HG02798 (cell line): ENCODE measurements around the gene SH3BP2.

Experiments used
- ATAC-seq: cut with Tn5 transposase; IDR thresholded peaks from one replicate; pipeline ENCODE4 v1.9.1; 2021; ENCODE audit warnings: mild to moderate bottlenecking; ENCODE audit not compliant: unreplicated experiment, poor library complexity

SH3BP2 gene

DNA sequence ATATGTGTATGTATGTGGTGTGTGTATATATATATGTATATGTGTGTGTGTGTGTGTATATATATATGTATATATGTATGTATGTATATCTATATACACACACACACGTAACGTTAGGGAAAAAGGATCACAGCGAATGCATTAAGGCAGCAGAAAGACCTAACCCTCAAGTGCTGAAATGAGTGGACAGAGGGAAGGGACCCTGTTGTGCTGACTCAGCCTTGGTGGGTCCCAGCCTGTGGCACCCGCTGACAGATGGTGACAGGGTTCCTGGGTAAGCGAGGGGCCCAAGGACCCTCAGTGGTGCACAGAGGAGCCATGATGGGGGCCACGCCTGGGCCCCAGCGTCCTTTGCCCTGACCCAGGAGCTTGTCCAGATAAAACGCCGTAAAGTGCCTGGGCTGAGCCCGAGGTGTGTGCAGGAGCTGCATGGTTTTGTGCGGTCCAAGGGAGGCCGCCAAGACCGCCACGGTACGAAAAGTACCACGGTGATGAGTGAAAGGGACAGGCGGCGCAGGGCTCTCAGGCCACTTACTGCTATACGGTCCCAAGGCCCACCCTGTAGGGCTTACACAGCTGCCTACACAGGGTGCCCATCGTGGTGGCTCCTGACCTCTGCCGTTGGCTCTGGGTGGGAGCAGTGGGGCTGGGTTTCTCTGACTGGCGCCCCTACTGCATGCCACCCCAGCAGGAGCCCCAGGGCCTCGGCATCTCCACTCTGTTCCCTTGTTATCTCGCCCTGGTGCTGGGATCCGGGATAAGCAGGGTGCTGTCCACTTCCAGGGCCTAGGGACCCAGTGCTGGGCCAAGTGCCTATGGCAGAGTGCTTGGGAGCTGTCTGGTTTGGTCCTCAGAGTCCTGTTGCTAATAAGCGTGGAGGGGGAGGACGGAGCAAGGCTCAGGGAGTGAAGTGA, 10.0 kb downstream of the SH3BP2 start:
- ATAC-seq, result no peak

DNA sequence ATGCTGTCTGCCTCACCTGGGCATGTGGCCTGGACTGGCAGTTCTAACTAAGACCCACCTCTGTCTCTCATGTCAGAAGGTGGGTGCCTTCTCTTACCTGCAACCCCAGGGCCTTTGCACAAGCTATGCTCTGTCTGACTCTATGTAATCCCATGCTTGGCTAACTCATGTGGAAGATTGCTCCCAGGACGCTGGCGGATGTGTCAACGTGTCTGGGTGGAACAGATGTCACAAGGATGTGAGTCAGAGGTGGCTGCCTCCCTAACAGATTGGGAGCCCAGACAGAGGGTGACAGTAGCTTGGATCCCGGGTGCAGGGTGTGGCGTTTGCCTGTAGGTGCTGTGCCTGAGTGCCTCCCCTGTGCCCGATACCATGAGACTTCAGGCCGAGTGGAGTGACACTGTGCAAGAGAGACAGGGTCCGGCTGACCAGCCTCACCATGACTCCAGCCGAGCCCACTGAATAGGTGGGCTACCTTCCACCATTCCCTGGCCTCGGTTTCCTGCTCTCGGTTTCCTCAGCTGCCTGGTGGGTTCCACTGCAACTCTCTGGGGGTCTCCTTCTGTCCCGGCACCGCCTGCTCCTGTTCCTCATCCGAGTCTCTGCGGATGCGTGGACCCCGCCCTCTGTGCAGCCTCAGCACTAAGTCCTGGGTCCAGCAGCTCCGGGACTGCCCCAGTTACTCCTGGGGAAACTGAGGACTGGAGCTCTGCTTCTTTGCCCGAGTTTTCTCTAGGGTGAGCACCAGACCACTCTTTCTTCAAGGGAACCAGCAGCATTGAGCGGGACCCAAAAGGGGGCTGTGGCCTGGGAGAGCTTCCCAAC, 11.0 kb downstream of the SH3BP2 start:
- no peak for ATAC-seq

DNA sequence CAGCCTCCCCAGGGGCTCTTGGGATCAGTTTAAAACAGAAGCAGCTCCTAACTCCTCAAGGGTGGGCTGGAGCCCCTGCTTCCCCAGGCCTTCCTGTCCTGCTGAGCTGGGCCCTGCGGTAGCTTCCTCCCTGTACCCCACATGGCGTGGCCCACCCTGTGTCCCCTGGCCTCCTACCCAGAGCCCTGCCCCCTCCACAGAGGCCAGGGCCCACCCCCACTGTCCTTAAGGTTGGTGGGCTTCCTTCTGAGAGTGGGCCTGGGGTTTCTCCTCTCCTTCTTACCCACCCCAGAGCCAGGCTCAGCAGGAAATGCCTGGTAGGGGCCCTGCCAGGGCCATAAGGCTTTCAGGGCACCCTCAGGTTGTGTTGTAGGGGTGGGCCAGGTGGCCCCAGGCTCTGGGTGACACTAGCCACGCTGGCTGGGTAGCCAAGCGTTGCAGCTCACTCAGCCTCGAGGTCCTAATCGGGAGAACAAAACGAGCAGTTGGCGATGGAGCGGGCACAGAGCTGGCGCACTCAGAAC, 11.6 kb downstream of the SH3BP2 start:
- no peak for ATAC-seq

DNA sequence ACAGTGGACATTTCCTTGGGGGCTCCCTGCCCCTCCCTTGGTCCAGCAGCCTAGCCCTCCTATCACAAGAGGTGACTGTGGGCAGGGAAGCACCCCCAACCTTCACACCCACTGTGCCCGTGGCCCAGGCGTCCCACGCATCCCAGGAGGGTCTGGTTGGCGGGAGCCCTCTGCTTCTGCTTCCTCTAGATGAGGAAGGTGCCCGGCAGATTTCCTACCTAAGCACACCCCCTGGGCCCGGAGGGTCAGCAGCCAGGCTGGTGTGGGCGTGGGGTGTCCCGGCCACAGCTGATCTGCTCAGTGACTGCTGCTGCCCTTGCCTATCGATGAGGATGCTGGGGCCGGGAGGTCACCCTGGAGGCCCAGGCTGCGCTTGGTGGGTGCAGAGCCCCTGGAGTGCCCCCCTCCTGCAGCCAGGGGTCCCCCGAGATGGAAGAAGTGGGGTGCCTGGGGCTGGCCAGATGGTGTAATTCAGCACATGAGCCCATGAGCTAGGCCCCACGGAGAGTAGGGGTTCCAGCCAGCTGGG, 12.2 kb downstream of the SH3BP2 start:
- ATAC-seq, result no peak

DNA sequence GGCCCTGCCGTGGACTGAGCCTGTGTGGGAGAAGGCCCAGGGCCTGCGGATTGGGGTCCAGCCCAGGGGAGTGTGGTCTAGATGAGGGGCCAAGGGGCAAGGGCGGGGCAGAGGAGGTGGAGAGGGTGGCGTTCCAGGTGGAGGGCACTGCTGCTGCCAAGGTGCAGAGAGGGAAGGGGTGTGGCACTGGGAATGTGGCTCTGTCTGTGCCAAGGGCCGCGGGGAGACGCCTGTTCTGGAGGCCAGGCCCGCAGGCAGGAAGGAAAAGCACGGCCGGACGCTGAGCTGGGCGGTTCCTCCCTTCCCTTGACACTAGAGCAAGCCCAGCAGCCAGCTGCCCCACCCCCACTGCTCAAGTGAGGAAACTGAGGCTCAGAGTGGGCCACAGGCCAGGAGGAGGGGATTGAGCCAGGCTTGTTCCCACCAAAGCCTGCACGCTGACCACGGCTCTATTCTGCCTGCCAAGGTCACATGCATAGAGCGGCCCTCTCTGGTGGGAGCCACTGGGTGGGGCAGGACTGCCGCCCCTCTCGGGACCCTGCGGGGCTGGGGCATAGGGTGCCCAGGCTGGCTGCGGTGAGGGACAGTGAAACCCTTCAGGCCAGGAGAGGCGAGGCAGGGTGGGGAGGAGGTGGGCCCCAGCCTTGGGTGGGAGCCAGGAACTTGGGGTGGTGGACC, 13.0 kb downstream of the SH3BP2 start:
- ATAC-seq, result no peak

DNA sequence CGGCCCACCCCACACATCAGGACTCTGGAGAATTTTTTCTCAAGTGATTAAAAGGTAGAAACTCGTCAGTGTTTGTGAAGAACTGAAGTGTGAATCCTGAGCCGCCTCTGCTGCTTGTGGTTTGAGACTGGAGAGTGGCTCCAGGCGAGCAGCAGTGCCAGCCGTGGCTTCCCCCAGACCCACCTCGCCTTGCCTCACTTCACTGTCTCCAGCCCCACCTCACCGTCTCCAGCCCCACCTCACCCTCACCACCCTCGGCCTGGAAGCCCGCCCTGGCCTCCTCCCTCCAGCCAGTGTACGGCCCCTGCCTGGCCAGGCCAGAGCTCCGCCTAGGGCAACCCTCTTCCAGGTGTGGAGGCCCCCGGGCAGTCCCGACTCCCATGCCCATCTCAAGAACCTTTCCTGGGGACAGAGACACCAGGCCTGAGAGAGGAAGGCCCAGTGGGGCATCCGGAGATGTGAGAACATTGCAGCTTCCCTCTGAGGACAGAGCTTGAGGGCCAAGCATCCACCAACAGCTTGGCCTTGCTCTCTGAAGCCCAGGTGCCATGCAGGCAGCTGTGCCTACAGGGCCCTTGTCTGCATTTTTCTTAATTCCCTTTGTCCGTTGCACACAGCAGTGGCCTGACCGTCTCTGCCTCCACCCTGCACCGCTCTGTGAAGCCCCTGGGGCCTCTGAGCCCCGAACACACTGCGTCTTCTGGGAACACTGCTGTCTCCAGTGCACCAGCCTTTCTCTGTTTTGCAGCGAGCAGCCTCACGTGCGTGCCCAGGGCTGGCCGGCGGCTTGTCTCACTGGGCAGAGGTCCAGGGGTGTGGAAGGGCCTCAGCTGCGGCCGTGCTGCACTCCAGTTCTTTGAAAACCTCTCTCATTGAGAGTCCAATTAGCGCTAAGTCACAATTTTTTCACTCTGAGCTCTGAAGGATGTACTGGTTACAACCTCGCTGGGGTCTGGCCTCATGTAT, 13.8 kb downstream of the SH3BP2 start:
- ATAC-seq, result no peak

DNA sequence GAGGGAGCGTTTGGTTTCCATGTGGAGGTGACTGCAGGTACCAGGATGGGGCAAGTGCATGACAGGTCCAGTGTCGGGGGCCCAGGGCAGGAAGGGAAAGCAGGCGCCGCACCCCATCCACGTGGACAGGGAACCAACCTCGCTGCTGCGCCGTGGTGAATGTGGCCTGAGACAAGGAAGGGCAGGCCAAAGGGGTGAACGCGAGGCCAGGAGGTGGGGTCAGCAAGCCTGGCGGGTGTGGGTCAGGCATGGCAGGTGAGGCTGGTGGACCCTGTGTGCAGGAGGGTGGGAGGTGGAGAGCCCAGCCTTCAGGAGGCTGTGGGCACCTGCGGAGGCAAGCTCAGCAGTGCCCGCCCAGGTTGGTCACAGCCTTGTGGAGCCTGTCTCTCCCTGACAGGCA, 14.7 kb downstream of the SH3BP2 start:
- ATAC-seq, result no peak

DNA sequence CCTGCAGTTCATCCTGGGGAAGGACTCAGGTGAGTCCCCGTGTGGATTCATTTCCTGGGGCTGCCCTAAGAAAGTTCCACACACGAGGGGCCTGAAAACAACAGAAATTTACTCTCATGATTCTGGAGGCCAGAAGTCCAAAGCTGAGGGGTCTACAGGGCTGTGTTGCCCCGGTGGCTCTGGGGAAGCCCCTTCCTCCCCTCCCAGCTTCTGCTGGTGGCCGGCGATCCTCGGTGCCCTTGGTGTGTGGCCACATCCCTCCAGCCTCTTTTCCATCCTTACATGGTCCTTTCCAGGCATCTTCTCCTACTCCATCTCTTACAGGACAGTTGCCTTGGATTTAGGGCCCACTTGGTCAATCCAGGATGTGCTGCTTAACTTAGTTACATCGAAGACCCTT, 15.1 kb downstream of the SH3BP2 start:
- ATAC-seq, result no peak

DNA sequence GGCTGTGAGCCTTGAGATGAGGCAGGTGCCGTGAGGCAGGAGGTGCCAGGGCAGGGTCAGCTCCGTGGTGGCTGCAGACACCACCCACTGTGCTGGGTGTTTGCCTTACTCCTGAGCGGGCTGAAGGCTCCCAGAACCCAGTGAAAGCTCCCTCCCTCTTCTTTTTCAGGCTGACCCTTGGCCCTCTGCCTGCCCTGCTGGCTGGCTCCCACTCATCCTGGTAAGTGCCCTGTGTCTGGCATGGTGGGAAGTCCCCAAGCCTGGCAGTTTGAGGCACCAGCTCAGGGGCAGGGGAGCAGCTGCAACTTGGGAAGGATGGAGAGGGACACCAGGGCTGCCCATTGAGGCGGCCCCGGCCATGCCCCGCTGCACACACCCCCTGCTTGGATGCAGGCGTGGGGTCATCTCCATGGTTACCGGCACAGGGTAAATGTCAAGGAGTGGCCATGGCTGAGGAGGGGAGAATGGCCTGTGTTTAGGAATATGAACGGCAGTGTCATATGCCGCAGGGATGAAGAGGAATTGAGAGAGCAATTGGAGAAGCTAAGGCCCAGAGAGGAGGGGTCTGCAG, 16.8 kb downstream of the SH3BP2 start:
- no peak for ATAC-seq

DNA sequence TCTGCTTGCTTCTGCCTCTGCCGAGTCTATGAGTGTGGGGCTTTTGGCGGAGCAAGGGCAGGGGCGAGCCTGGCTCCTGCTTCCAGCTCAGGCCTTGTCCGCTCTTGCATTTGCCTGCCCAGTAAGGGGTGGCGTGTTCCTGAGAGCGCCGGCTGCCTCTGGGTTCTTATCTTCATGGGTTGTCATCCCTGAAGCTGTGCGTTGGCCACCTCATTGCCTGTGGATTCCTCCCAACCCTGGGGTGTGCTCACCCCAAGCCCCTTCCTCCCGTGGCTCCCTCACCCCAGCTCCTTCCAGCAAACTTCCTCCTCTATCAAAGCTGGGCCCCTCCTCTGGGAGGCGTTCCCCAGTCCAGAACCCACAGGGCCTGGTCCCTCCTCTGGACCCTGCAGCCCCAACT, 17.5 kb downstream of the SH3BP2 start:
- no peak for ATAC-seq

DNA sequence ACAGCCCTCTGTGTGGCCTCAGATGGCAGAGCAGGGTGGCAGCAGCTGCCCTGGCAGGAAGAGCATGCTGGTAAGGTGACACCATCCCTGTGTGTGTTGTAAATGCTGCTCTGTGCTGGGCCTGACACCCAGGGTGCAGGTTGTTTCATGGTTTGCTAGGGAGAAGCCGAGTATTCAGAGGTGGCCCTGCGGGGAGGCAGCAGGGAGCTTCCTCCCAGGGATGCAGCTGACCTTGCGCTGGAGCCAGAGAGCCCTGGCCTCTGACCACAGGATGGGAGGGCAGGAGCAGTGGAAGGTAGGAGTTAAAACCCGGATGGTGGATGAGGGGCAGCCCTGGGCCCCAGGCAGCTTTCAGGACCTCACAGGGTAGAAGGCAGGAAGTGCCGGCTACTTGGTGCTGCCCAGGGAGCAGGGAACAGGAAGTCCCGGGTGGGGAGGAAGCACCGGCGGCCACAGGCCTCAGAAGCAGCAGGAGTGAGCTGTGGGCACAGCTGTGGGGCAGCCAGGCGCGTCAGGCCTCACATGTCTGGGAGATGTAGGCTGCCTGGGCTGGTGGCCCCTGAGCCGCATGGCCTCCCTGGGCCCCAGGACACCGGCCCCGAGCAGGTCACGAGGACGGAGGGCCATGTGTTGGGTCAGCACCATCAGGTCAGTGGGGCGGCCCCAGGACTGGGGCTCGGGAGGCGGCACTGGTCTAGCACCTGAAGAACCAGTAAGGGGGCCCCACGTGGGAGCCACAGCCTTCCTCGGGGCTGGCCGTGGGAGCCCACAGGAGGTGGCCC, 19.1 kb downstream of the SH3BP2 start:
- ATAC-seq, result peak; percentile 60

DNA sequence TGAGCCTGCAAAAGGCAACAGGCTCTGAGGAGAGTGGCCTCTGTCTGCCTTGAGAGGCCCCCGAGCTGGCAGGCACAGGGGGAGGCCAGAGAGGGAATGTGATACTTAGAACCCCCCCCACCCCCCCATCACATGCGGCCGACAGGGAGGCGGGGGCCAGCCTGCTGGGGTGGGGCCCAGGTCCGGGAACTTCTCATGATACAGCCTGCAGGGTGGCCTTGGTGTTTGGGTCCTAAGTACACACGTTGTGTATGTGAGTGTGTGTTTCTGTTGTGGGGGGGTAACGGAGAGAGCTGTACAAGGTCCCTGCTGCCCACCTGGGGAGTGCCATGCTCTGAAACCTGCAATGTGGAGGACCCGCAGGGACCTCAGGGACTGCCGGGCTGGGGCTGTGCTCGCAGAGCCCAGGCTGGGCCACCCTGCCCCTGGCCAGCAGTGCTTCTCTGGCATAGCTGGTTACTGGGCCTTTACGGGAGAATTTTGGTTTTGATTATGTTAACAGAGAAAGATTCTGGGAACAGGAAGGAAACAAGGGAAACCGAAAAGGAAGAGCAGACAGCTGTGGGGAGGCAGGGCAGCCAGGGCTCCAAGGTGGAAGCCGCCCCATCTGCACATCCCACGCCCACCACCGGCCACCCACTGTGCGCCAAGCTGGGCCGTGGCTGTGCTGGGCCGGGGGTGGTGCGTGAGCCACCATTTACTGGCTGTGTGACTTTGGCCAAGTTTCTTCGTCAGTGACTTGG, 19.9 kb downstream of the SH3BP2 start:
- ATAC-seq, result no peak

DNA sequence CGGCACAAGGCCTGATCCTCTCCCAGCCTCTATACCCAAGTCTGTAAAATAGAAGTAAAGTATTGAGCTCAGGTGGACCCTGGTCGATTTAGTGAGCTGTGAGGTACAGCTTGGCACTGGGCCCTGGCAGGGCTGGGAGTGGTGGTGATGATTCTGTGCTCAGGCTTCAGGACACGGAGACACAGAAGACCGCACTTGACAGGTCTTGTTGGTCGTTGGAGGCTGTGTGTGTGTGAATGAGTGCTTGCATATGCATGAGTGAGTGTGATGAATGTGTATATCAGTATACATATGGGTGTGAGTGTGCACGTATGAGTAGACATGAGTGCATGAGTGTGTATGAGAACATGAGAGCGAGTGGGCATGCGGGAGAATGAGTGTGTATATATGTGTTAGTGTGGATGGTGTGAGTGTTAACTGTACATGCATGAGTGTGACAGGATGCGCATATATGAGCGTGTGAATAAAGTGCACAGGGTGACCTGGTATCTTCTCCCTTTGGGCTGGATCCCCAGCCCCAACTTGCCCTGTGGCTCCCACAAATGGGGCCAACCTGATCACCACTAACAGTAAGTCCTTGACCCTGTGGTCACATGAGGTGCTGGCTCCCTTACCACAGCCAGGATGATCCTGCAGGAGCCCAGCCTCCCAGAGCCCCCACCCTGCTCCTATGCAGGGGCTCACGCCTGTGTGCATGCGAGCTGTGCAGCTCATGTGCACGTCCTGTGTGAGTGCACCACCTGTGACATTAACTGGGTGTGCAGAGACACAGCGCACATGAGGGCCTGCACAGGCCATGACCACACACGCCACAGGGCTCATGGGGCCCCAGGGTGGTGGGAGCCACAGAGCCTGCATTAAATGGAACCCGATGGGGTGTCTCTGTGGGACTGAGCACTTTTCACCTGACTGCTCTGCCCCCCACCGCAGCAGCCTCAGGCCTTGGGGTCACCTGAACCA, 20.8 kb downstream of the SH3BP2 start:
- no peak for ATAC-seq

DNA sequence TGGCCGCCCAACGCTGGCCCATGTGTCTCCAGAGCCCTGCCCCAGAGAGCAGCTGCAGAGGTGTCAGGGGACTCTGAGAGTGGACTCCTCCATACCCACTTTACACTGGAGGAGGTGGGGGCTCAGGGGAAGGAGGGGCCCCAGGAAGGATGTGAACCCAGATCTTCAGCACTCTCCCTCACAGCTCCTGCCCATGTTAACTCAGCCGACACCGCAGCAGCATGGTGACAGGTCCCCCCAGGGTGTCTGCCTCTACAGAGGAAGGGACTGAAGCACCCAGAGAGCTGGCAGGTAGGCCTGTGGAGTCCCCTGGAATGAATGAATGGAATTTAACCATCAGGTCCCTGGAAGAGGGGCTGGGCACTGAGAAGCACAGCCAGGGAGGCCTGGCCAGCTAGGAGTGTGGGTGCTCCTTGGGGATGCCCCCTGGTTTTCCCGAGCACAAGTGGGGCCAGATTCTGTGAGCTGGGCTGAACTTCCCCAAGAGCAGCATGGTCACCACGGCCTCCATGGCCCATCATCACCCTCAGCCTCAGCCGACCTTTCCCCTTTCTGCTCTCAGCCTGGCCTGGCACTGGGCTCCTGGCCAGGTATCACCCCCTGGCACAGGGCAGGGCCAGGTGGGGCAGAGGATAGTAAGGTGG, 21.9 kb downstream of the SH3BP2 start:
- no peak for ATAC-seq

DNA sequence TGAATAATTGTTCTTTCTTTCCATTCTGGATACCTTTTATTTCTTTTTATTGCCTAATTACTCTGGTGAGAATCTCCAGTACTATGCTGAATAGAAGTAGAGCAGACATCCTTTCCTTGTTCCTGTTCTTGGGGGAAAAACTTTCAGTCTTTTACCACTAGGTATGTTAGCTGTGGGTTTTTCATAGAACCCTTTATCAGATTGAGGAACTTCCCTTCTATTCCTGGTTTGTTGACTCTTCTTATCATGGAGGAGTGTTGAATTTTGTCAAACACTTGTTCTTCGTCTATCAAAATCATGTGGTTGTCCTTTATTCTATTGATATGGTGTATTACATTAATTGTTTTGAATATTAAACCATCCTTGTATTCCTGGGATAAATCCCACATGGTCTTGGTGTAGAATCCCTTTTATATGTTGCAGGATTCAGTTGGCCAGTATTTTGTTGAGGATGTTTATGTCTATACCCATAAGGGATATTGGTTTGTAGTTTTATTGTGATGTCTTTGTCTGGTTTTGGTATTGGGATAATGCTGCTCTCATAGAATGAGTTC, 23.6 kb downstream of the SH3BP2 start:
- no peak for ATAC-seq

DNA sequence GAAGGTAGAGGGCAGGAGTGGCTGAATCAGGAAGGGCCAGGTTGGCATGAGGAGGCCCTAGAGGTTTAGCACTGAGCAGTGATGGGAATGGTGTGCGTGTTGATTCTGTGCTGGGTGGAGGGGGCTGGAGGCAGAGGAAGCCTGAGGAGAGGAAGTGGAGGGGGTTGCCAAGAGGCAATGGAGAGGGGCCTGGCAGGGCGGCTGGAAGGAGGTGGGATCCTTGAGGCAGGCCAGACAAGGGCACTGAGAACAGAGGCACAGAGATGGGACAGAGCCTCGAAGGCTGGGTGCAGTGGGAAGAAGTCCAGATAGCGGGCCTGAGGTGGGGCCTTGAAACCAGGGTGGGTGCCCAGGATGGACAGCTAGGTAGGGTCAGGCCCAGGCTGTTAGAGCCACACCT, 24.3 kb downstream of the SH3BP2 start:
- no peak for ATAC-seq
